WTC11 (cell line): ENCODE results near the gene PPM1L.

Experiments
- ARID4B ChIP-seq: sonication (generic); formaldehyde crosslinking; IDR thresholded peaks from 2 replicates; pipeline ENCODE4 v1.8.0; 2023; ENCODE audit warnings: missing genetic modification reagents, mild to moderate bottlenecking, borderline replicate concordance
- ESRRA ChIP-seq: sonication (generic); formaldehyde crosslinking; IDR thresholded peaks from 2 replicates; pipeline ENCODE4 v1.8.1; 2022; ENCODE audit warnings: mild to moderate bottlenecking, missing genetic modification reagents, borderline replicate concordance
- GABPB1 ChIP-seq: sonication (generic); formaldehyde crosslinking; IDR thresholded peaks from 2 replicates; pipeline ENCODE4 v1.8.1; 2023; ENCODE audit warnings: mild to moderate bottlenecking, missing genetic modification reagents
- JUN ChIP-seq: sonication (generic); formaldehyde crosslinking; IDR thresholded peaks from 2 replicates; pipeline ENCODE4 v1.8.0; 2023; ENCODE audit warnings: mild to moderate bottlenecking, missing genetic modification reagents
- MLX ChIP-seq: sonication (generic); formaldehyde crosslinking; IDR thresholded peaks from 2 replicates; pipeline ENCODE4 v1.8.1; 2023; ENCODE audit warnings: mild to moderate bottlenecking, missing genetic modification reagents, moderate library complexity
- NFYB ChIP-seq: sonication (generic); formaldehyde crosslinking; conservative IDR thresholded peaks from 2 replicates; pipeline ENCODE4 v1.8.0; 2022; ENCODE audit warnings: low read depth, missing genetic modification reagents
- RELA ChIP-seq: sonication (generic); formaldehyde crosslinking; IDR thresholded peaks from 2 replicates; pipeline ENCODE4 v1.8.1; 2022; ENCODE audit warnings: missing genetic modification reagents, mild to moderate bottlenecking, borderline replicate concordance
- ZNF121 ChIP-seq: sonication (generic); formaldehyde crosslinking; IDR thresholded peaks from 2 replicates; pipeline ENCODE4 v1.8.0; 2023; ENCODE audit warnings: missing genetic modification reagents
- TF ChIP-seq, protein P1 (sequence below): fragments of 200-600 bp; IDR thresholded peaks from 2 replicates; pipeline ENCODE4 v1.8.0; 2022; ENCODE audit warnings: antibody characterized with exemption

DNA sequence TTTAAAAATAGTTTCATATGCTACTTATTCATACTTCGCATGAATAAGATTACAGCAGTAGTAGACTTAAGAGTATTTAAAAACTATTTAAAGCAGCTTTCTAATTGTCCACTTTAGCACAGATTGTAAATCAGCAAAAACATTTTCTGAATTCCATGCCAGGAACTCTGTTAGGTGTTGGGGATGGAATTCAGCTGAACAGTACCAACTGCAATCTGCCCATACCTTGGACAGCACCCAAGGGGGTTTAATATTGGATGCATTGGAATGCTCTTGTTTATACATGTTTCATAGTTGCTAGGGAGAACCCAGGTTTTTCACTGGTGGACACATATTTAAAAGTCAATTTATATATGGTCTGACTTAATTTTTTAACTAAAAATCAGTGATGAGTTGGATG is 74.8 kb downstream of the PPM1L start:
- TF ChIP-seq, protein P1, sequence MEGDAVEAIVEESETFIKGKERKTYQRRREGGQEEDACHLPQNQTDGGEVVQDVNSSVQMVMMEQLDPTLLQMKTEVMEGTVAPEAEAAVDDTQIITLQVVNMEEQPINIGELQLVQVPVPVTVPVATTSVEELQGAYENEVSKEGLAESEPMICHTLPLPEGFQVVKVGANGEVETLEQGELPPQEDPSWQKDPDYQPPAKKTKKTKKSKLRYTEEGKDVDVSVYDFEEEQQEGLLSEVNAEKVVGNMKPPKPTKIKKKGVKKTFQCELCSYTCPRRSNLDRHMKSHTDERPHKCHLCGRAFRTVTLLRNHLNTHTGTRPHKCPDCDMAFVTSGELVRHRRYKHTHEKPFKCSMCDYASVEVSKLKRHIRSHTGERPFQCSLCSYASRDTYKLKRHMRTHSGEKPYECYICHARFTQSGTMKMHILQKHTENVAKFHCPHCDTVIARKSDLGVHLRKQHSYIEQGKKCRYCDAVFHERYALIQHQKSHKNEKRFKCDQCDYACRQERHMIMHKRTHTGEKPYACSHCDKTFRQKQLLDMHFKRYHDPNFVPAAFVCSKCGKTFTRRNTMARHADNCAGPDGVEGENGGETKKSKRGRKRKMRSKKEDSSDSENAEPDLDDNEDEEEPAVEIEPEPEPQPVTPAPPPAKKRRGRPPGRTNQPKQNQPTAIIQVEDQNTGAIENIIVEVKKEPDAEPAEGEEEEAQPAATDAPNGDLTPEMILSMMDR, result no peak
- no peak for TF ChIP-seq ESRRA
- TF ChIP-seq ARID4B, result no peak
- TF ChIP-seq JUN (CRISPR knock-in tag), result no peak
- no peak for TF ChIP-seq ZNF121
- no peak for TF ChIP-seq GABPB1
- no peak for TF ChIP-seq NFYB (CRISPR knock-in tag)
- TF ChIP-seq RELA (CRISPR knock-in tag), result no peak
- TF ChIP-seq MLX (CRISPR knock-in tag), result no peak
